ENCODE results near the gene ITGB8. TPM values are rescaled to one million over a fixed set of nuclear protein-coding genes. Genes with fewer than 3 reads are reported as not detected.

ITGB8 gene
- total RNA-seq, 1 donor from 2014 or later: 0.69 TPM

DNA sequence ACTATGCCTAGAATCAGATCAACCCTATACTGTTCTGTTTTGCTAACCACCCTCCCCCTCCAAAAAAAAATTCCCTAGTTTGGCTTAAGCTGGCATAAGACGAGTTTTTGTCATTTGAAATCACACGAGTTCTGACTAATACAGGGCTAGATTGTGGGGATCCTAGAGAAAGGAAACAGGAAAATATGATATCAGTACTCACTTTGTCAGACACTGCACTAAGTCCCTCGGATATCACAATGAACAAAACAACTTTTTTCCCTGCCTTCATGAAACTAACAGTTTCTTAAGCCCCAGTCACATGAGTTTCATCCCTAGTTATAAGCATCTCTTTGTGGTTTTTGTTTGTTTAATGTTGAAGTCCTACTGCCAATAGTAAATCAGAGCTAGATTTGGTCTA is 118.5 kb downstream of the ITGB8 start:
- Mint-ChIP-seq H3K4me3 (ENCODE audit: unreplicated experiment) (no peak overlapping the region), H3K27ac (ENCODE audit: unreplicated experiment) (no peak overlapping the region), H3K9me3 (ENCODE audit: unreplicated experiment) (no peaks in the 10 kb centered on the region), H3K4me1 (ENCODE audit: unreplicated experiment) (no peaks in the 10 kb centered on the region), H3K27me3 (ENCODE audit: unreplicated experiment) (peaks cover 3% of the 10 kb centered on the region), H3K36me3 (ENCODE audit: low read depth, unreplicated experiment) (no peaks in the 10 kb centered on the region)
- TF ChIP-seq, protein P1, sequence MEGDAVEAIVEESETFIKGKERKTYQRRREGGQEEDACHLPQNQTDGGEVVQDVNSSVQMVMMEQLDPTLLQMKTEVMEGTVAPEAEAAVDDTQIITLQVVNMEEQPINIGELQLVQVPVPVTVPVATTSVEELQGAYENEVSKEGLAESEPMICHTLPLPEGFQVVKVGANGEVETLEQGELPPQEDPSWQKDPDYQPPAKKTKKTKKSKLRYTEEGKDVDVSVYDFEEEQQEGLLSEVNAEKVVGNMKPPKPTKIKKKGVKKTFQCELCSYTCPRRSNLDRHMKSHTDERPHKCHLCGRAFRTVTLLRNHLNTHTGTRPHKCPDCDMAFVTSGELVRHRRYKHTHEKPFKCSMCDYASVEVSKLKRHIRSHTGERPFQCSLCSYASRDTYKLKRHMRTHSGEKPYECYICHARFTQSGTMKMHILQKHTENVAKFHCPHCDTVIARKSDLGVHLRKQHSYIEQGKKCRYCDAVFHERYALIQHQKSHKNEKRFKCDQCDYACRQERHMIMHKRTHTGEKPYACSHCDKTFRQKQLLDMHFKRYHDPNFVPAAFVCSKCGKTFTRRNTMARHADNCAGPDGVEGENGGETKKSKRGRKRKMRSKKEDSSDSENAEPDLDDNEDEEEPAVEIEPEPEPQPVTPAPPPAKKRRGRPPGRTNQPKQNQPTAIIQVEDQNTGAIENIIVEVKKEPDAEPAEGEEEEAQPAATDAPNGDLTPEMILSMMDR (IDR thresholded peaks at IDR 0.05; ENCODE audit: unreplicated experiment): no peak
- no peak for DNase-seq (ENCODE audit: low spot score)

DNA sequence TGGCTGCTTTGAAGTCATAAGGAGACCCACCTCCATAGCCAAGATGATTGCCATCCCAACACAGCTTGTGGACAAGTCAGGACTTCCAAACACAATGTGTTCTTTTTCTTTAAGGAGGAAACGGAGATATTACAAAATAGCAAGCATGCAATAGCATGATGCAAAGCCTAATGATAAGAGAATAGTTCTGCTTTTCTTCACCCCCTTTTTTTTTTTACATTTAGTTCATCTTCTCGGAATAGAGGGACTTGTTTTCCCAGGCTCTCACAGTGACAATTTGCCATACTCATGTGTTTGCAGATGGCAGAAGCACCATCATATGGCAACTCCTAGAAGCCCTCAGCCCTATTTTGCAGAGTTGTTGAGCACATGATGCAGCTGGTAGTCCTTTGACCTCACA is 119.8 kb downstream of the ITGB8 start:
- TF ChIP-seq, protein P1 (IDR thresholded peaks at IDR 0.05; ENCODE audit: unreplicated experiment): no peak
- H3K9me3 Mint-ChIP-seq (ENCODE audit: unreplicated experiment): no peaks in the 10 kb centered on the region
- no peaks in the 10 kb centered on the region for H3K36me3 Mint-ChIP-seq (ENCODE audit: low read depth, unreplicated experiment)
- H3K27me3 Mint-ChIP-seq (ENCODE audit: unreplicated experiment): no peaks in the 10 kb centered on the region
- no peak for DNase-seq (ENCODE audit: low spot score)
- no peak overlapping the region for H3K27ac Mint-ChIP-seq (ENCODE audit: unreplicated experiment)
- no peak overlapping the region for H3K4me3 Mint-ChIP-seq (ENCODE audit: unreplicated experiment)
- no peaks in the 10 kb centered on the region for H3K4me1 Mint-ChIP-seq (ENCODE audit: unreplicated experiment)

DNA sequence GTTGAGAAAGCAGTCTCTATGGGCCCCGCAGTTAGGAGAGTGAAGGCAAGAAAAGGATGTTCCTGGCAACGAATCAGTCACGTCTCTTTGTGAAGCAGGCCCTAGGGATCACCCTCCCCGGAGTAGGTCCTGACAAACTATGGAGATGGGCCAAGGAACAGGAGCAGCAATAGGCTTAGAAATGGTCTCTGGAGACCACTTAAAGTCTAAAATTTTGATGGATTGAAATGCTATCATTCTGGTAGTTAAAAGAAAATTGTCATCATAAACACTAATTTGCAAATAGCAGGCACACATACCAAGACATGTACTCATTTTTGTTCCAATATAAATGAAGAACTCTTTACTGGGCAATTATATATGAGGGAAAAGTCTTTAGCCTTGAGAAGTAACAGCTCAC is 123.5 kb downstream of the ITGB8 start:
- Mint-ChIP-seq H3K9me3 (ENCODE audit: unreplicated experiment) (no peaks in the 10 kb centered on the region), H3K4me1 (ENCODE audit: unreplicated experiment) (no peaks in the 10 kb centered on the region), H3K27me3 (ENCODE audit: unreplicated experiment) (no peaks in the 10 kb centered on the region), H3K27ac (ENCODE audit: unreplicated experiment) (no peak overlapping the region), H3K4me3 (ENCODE audit: unreplicated experiment) (no peak overlapping the region), H3K36me3 (ENCODE audit: low read depth, unreplicated experiment) (no peaks in the 10 kb centered on the region)
- TF ChIP-seq, protein P1 (IDR thresholded peaks at IDR 0.05; ENCODE audit: unreplicated experiment): no peak
- DNase-seq (ENCODE audit: low spot score): no peak

DNA sequence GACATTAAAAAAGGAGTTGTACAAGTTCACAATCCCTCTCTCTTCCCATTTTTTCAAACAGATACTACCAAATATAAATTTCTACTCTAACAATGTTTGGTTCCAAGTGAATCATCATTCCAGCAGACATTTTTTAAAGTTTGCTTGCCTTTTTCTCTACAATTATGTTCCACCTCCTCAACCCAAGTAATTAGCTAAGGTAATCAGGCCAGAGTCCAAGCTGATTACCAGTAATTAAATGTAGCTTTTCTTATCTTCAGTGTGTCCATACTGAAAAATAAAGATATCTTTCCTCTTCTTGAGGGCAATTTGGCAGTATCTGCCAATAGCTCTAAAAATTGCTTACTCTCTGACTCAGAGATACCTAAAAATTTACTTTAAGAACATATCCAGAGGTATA is 126.0 kb downstream of the ITGB8 start:
- Mint-ChIP-seq H3K4me1 (ENCODE audit: unreplicated experiment) (no peaks in the 10 kb centered on the region), H3K27ac (ENCODE audit: unreplicated experiment) (no peak overlapping the region), H3K4me3 (ENCODE audit: unreplicated experiment) (no peak overlapping the region), H3K36me3 (ENCODE audit: low read depth, unreplicated experiment) (no peaks in the 10 kb centered on the region), H3K9me3 (ENCODE audit: unreplicated experiment) (no peaks in the 10 kb centered on the region), H3K27me3 (ENCODE audit: unreplicated experiment) (no peaks in the 10 kb centered on the region)
- TF ChIP-seq, protein P1 (IDR thresholded peaks at IDR 0.05; ENCODE audit: unreplicated experiment): no peak
- DNase-seq (ENCODE audit: low spot score): no peak

DNA sequence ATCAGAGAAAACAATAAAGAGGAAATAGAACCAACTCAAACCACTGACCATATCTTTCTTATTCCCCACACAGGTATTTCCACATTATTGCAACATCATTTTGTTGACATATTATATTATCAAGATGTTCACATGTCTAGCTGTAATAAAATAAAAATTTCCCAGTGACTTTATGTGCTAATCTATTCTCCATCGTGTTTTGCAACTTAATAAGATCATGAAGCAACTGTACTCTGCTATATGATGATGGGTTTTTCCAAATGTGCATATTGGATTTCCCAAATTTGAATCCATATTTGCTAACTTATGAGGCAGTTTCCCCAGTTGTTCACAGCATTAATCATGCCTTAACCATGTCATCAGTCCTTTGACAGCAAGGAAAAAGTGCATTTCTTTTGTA is 127.8 kb downstream of the ITGB8 start:
- Mint-ChIP-seq H3K36me3 (ENCODE audit: low read depth, unreplicated experiment) (no peaks in the 10 kb centered on the region), H3K27ac (ENCODE audit: unreplicated experiment) (no peak overlapping the region), H3K4me3 (ENCODE audit: unreplicated experiment) (no peak overlapping the region), H3K27me3 (ENCODE audit: unreplicated experiment) (no peaks in the 10 kb centered on the region), H3K9me3 (ENCODE audit: unreplicated experiment) (no peaks in the 10 kb centered on the region), H3K4me1 (ENCODE audit: unreplicated experiment) (no peaks in the 10 kb centered on the region)
- TF ChIP-seq, protein P1 (IDR thresholded peaks at IDR 0.05; ENCODE audit: unreplicated experiment): no peak
- no peak for DNase-seq (ENCODE audit: low spot score)
